Activated gamma-delta T cell treated with anti-CD3 and anti-CD28 coated beads, Interleukin-2, amount 50 U/mL, for 16 hours (primary cell): ENCODE data around the gene MAFF.

Source experiments
- DNase-seq: peaks from one replicate; pipeline ENCODE4 v3.0.0-alpha.2; 2020; ENCODE audit warnings: low read depth

The MAFF gene

GRCh38 chr22:38248280-38248679 lies 46.5 kb downstream of the MAFF start:
- DNase-seq = no peak

- no peak for DNase-seq
Observed at GRCh38 chr22:38249301-38249700, 47.5 kb downstream of the MAFF start.

- no peak for DNase-seq
Observed at GRCh38 chr22:38249803-38250642, 48.2 kb downstream of the MAFF start.

- no peak for DNase-seq
Observed at GRCh38 chr22:38250643-38251340, 49.0 kb downstream of the MAFF start.

GRCh38 chr22:38251341-38251692 lies 49.5 kb downstream of the MAFF start:
- no peak for DNase-seq

- DNase-seq = no peak
Observed at GRCh38 chr22:38255697-38256096, 53.9 kb downstream of the MAFF start.

- DNase-seq = no peak
Observed at GRCh38 chr22:38257181-38257580, 55.4 kb downstream of the MAFF start.

- no peak for DNase-seq
Observed at GRCh38 chr22:38257650-38258250, 56.0 kb downstream of the MAFF start.

- DNase-seq = no peak
Observed at GRCh38 chr22:38258895-38259294, 57.1 kb downstream of the MAFF start.

GRCh38 chr22:38259370-38259769 lies 57.6 kb downstream of the MAFF start:
- DNase-seq = no peak

- DNase-seq = no peak
Observed at GRCh38 chr22:38260761-38261681, 59.2 kb downstream of the MAFF start.

- DNase-seq = no peak
Observed at GRCh38 chr22:38262051-38262795, 60.4 kb downstream of the MAFF start.

- DNase-seq = no peak
Observed at GRCh38 chr22:38264322-38264843, 62.6 kb downstream of the MAFF start.
